HEK293 (cell line): Measurements from ENCODE around the gene NCBP1.
A peak's percentile ranks its signal among the peaks of the same experiment; 100 is the strongest.

Experiments used
- CTCF ChIA-PET: fragments of 350-600 bp; formaldehyde crosslinking; extraction: SDS; loops from one replicate; lab custom pipeline; 2021; ENCODE audit warnings: antibody characterized with exemption; lab: Yijun Ruan, JAX
- POLR2A ChIA-PET: fragments of 300-600 bp; formaldehyde crosslinking; extraction: SDS; loops from one replicate; lab custom pipeline; 2020; ENCODE audit warnings: antibody characterized with exemption, inconsistent platforms; lab: Yijun Ruan, JAX
- H3K27ac ChIP-seq: fragments of 200-500 bp; sonication (Bioruptor generic); 2 replicates; pipeline ENCODE4 v1.5.1; 2014; ENCODE audit warnings: low read depth, low read length, control low read depth, inconsistent platforms; ENCODE audit errors: extremely low read depth
- H3K36me3 ChIP-seq, 2 experiments: fragments of 200-500 bp in 1 of 2; sonication (Bioruptor generic) in 1 of 2; 1 replicate in 1 of 2; 2 replicates in 1 of 2; pipeline ENCODE4 v1.5.1; 2014 to 2017; ENCODE audit warnings: inconsistent platforms in 2 of 2, low read length in 2 of 2; ENCODE audit not compliant: control insufficient read depth in 2 of 2, insufficient read depth in 1 of 2
- H3K4me1 ChIP-seq: fragments of 200-500 bp; sonication (Bioruptor generic); 2 replicates; pipeline ENCODE4 v1.5.1; 2014; ENCODE audit warnings: mild to moderate bottlenecking, low read length, inconsistent platforms; ENCODE audit not compliant: control insufficient read depth, insufficient read depth
- H3K4me3 ChIP-seq: 2 replicates; pipeline ENCODE4 v1.5.1; 2011; ENCODE audit warnings: low read depth, mild to moderate bottlenecking, control low read depth, low read length, moderate library complexity
- H3K9me3 ChIP-seq: fragments of 200-500 bp; sonication (Bioruptor generic); 2 replicates; pipeline ENCODE4 v1.5.1; 2014; ENCODE audit warnings: low read depth, low read length, inconsistent platforms; ENCODE audit not compliant: control insufficient read depth, insufficient read depth
- BCL11A ChIP-seq: fragments of 450-650 bp; formaldehyde crosslinking; IDR thresholded peaks from 2 replicates; pipeline ENCODE4 v1.5.1; 2016; ENCODE audit warnings: low read depth, missing biosample characterization, missing genetic modification characterization
- GLI2 ChIP-seq: fragments of 450-650 bp; formaldehyde crosslinking; IDR thresholded peaks from 2 replicates; pipeline ENCODE4; 2017; ENCODE audit warnings: missing biosample characterization, missing genetic modification characterization, low read depth, borderline replicate concordance
- KLF1 ChIP-seq: fragments of 450-650 bp; formaldehyde crosslinking; IDR thresholded peaks from 2 replicates; pipeline ENCODE4 v1.5.1; 2016; ENCODE audit warnings: missing biosample characterization, missing genetic modification characterization
- MYNN ChIP-seq: fragments of 450-650 bp; formaldehyde crosslinking; IDR thresholded peaks from 2 replicates; pipeline ENCODE4 v1.5.1; 2016; ENCODE audit warnings: missing biosample characterization, missing genetic modification characterization, borderline replicate concordance
- ZFHX2 ChIP-seq: fragments of 450-650 bp; formaldehyde crosslinking; conservative IDR thresholded peaks from 2 replicates; pipeline ENCODE4 v1.5.1; 2016; ENCODE audit warnings: missing biosample characterization, missing genetic modification characterization
- ZNF146 ChIP-seq: fragments of 450-650 bp; formaldehyde crosslinking; IDR thresholded peaks from 2 replicates; pipeline ENCODE4 v1.5.1; 2016; ENCODE audit warnings: missing biosample characterization, missing genetic modification characterization
- ZNF184 ChIP-seq: fragments of 450-650 bp; IDR thresholded peaks from 2 replicates; pipeline ENCODE4 v1.5.1; 2018; ENCODE audit warnings: missing biosample characterization, mild to moderate bottlenecking, missing genetic modification characterization
- ZNF223 ChIP-seq: fragments of 450-650 bp; formaldehyde crosslinking; IDR thresholded peaks from 2 replicates; pipeline ENCODE4 v1.5.1; 2016; ENCODE audit warnings: missing biosample characterization, missing genetic modification characterization
- ZNF521 ChIP-seq: fragments of 450-650 bp; formaldehyde crosslinking; IDR thresholded peaks from 2 replicates; pipeline ENCODE4 v1.5.1; 2017; ENCODE audit warnings: missing biosample characterization, mild to moderate bottlenecking, missing genetic modification characterization
- ZNF529 ChIP-seq: fragments of 450-650 bp; formaldehyde crosslinking; IDR thresholded peaks from 2 replicates; pipeline ENCODE4 v1.5.1; 2017; ENCODE audit warnings: missing genetic modification characterization, missing biosample characterization; ENCODE audit not compliant: insufficient replicate concordance
- ZNF561 ChIP-seq: fragments of 450-650 bp; IDR thresholded peaks from 2 replicates; pipeline ENCODE4 v1.5.1; 2018; ENCODE audit warnings: missing biosample characterization, missing genetic modification characterization, borderline replicate concordance
- ZNF664 ChIP-seq: fragments of 450-650 bp; formaldehyde crosslinking; IDR thresholded peaks from 2 replicates; pipeline ENCODE4 v1.5.1; 2016; ENCODE audit warnings: missing biosample characterization, missing genetic modification characterization
- TF ChIP-seq, protein P1 (sequence below): fragments of 450-650 bp; formaldehyde crosslinking; IDR thresholded peaks from 2 replicates; pipeline ENCODE4 v1.5.1; 2016; ENCODE audit warnings: missing biosample characterization, missing genetic modification characterization, borderline replicate concordance
- TF ChIP-seq, protein P2 (sequence below): fragments of 450-650 bp; formaldehyde crosslinking; IDR thresholded peaks from 2 replicates; pipeline ENCODE4 v1.5.1; 2016; ENCODE audit warnings: missing biosample characterization, missing genetic modification characterization, low read depth
- TF ChIP-seq, protein P3 (sequence below): fragments of 450-650 bp; formaldehyde crosslinking; IDR thresholded peaks from 2 replicates; pipeline ENCODE4 v1.5.1; 2017; ENCODE audit warnings: missing biosample characterization, missing genetic modification characterization
- TF ChIP-seq, protein P4 (sequence below): fragments of 450-650 bp; formaldehyde crosslinking; IDR thresholded peaks from 2 replicates; pipeline ENCODE4 v1.5.0; 2017; ENCODE audit warnings: missing biosample characterization, missing genetic modification characterization, borderline replicate concordance
- TF ChIP-seq, protein P5 (sequence below): fragments of 450-650 bp; IDR thresholded peaks from 2 replicates; pipeline ENCODE4 v1.5.1; 2018; ENCODE audit warnings: missing biosample characterization, missing genetic modification characterization

The NCBP1 gene

DNA sequence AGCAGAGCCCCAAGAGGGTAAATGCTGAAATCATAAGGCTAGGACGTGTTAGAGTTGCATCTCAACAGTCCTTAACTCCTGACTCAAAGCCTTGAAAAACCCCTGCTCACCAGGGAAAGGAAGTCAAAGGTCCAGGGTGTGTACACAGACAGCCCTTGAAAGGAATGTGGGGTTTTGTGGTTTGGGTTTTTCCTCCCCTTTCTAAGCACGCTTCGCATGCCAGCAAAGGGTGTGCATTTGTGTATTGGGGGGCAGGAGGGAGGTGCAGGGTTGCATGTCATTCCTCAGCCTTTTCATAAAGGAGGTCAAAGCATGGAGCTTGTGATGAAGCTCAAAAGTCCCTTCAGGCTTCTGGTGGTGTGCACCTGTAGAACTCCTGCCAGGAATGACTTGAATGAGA lies 80.8 kb downstream of the NCBP1 start:
- ChIA-PET CTCF (interaction anchor here (1.5 to 2.7 kb wide), 3 partner anchors 186 to 209 kb away, joined by 3 to 9 read pairs (median 8); no protein-coding TSS in a partner anchor), POLR2A (no interaction called here)
- Histone ChIP-seq H3K4me3 (no peak overlapping the region), H3K9me3 (no peaks in the 10 kb centered on the region), H3K4me1 (no peaks in the 10 kb centered on the region), H3K27ac (no peak overlapping the region), H3K36me3 (no peaks in the 10 kb centered on the region)
- TF ChIP-seq ZNF561 (tag by site-specific recombination) (no peak), KLF1 (tag by site-specific recombination) (peak; percentile 37)

DNA sequence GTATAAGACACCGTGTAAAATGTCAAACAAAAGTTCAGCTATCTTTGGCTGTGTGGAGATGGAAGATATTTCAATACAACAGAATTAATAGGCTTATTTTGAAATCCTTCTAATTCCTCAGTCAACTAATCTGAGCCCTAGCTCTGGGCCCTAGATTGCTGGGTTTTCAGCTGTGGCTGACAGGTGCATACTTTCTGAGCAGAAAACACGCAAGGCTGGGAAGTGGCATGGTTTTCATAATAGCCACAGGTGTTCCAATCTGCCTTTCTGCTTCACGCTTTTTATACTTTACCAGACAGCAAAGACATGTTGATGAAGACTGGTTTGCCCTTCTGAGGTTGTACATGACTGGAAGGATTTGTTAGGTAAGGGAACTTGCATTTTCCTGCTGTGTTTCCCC lies 84.2 kb downstream of the NCBP1 start:
- ChIA-PET CTCF (interaction anchor here (0.6 to 1.3 kb wide), 3 partner anchors 12 to 357 kb away, joined by 3 to 5 read pairs (median 3); no protein-coding TSS in a partner anchor), POLR2A (no interaction called here)
- Histone ChIP-seq H3K36me3 (no peaks in the 10 kb centered on the region), H3K27ac (no peak overlapping the region), H3K4me3 (no peak overlapping the region), H3K4me1 (no peaks in the 10 kb centered on the region), H3K9me3 (no peaks in the 10 kb centered on the region)
- TF ChIP-seq ZNF664 (tag by site-specific recombination) (no peak), ZNF223 (tag by site-specific recombination) (no peak), ZNF146 (no peak), ZNF529 (tag by site-specific recombination) (no peak), GLI2 (tag by site-specific recombination) (no peak), ZNF521 (tag by site-specific recombination) (no peak), ZNF184 (tag by site-specific recombination) (no peak), ZFHX2 (tag by site-specific recombination) (no peak), BCL11A (no peak), MYNN (tag by site-specific recombination) (no peak)
- TF ChIP-seq, protein P1, sequence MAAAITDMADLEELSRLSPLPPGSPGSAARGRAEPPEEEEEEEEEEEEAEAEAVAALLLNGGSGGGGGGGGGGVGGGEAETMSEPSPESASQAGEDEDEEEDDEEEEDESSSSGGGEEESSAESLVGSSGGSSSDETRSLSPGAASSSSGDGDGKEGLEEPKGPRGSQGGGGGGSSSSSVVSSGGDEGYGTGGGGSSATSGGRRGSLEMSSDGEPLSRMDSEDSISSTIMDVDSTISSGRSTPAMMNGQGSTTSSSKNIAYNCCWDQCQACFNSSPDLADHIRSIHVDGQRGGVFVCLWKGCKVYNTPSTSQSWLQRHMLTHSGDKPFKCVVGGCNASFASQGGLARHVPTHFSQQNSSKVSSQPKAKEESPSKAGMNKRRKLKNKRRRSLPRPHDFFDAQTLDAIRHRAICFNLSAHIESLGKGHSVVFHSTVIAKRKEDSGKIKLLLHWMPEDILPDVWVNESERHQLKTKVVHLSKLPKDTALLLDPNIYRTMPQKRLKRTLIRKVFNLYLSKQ (tag by site-specific recombination), result no peak
- TF ChIP-seq, protein P2, sequence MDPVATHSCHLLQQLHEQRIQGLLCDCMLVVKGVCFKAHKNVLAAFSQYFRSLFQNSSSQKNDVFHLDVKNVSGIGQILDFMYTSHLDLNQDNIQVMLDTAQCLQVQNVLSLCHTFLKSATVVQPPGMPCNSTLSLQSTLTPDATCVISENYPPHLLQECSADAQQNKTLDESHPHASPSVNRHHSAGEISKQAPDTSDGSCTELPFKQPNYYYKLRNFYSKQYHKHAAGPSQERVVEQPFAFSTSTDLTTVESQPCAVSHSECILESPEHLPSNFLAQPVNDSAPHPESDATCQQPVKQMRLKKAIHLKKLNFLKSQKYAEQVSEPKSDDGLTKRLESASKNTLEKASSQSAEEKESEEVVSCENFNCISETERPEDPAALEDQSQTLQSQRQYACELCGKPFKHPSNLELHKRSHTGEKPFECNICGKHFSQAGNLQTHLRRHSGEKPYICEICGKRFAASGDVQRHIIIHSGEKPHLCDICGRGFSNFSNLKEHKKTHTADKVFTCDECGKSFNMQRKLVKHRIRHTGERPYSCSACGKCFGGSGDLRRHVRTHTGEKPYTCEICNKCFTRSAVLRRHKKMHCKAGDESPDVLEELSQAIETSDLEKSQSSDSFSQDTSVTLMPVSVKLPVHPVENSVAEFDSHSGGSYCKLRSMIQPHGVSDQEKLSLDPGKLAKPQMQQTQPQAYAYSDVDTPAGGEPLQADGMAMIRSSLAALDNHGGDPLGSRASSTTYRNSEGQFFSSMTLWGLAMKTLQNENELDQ (tag by site-specific recombination), result no peak
- TF ChIP-seq, protein P3, sequence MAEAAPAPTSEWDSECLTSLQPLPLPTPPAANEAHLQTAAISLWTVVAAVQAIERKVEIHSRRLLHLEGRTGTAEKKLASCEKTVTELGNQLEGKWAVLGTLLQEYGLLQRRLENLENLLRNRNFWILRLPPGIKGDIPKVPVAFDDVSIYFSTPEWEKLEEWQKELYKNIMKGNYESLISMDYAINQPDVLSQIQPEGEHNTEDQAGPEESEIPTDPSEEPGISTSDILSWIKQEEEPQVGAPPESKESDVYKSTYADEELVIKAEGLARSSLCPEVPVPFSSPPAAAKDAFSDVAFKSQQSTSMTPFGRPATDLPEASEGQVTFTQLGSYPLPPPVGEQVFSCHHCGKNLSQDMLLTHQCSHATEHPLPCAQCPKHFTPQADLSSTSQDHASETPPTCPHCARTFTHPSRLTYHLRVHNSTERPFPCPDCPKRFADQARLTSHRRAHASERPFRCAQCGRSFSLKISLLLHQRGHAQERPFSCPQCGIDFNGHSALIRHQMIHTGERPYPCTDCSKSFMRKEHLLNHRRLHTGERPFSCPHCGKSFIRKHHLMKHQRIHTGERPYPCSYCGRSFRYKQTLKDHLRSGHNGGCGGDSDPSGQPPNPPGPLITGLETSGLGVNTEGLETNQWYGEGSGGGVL (tag by site-specific recombination), result no peak
- TF ChIP-seq, protein P4, sequence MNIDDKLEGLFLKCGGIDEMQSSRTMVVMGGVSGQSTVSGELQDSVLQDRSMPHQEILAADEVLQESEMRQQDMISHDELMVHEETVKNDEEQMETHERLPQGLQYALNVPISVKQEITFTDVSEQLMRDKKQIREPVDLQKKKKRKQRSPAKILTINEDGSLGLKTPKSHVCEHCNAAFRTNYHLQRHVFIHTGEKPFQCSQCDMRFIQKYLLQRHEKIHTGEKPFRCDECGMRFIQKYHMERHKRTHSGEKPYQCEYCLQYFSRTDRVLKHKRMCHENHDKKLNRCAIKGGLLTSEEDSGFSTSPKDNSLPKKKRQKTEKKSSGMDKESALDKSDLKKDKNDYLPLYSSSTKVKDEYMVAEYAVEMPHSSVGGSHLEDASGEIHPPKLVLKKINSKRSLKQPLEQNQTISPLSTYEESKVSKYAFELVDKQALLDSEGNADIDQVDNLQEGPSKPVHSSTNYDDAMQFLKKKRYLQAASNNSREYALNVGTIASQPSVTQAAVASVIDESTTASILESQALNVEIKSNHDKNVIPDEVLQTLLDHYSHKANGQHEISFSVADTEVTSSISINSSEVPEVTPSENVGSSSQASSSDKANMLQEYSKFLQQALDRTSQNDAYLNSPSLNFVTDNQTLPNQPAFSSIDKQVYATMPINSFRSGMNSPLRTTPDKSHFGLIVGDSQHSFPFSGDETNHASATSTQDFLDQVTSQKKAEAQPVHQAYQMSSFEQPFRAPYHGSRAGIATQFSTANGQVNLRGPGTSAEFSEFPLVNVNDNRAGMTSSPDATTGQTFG, result no peak
- TF ChIP-seq, protein P5, sequence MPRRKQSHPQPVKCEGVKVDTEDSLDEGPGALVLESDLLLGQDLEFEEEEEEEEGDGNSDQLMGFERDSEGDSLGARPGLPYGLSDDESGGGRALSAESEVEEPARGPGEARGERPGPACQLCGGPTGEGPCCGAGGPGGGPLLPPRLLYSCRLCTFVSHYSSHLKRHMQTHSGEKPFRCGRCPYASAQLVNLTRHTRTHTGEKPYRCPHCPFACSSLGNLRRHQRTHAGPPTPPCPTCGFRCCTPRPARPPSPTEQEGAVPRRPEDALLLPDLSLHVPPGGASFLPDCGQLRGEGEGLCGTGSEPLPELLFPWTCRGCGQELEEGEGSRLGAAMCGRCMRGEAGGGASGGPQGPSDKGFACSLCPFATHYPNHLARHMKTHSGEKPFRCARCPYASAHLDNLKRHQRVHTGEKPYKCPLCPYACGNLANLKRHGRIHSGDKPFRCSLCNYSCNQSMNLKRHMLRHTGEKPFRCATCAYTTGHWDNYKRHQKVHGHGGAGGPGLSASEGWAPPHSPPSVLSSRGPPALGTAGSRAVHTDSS (tag by site-specific recombination), result no peak
